Ishikawa (cell line): Measurements from ENCODE around the gene SNX12.

ENCODE experiments used
- CEBPB ChIP-seq: IDR thresholded peaks from 2 replicates; pipeline ENCODE4 v1.6.1; 2012
- CREB1 ChIP-seq: IDR thresholded peaks from 2 replicates; pipeline ENCODE4 v1.6.1; 2012; ENCODE audit warnings: low read depth
- EGR1 ChIP-seq: IDR thresholded peaks from 2 replicates; pipeline ENCODE4 v1.6.1; 2012
- EP300 ChIP-seq: IDR thresholded peaks from 2 replicates; pipeline ENCODE4 v1.6.1; 2012; ENCODE audit warnings: borderline replicate concordance
- FOXM1 ChIP-seq: IDR thresholded peaks from 2 replicates; pipeline ENCODE4 v1.6.1; 2012; ENCODE audit warnings: low read depth, borderline replicate concordance
- NFIC ChIP-seq: IDR thresholded peaks from 2 replicates; pipeline ENCODE4 v1.6.1; 2012
- RAD21 ChIP-seq: IDR thresholded peaks from 2 replicates; pipeline ENCODE4 v1.6.1; 2012; ENCODE audit warnings: low read depth
- TAF1 ChIP-seq: IDR thresholded peaks from 2 replicates; pipeline ENCODE4 v1.6.1; 2012; ENCODE audit warnings: low read depth, mild to moderate bottlenecking
- TCF12 ChIP-seq: IDR thresholded peaks from 2 replicates; pipeline ENCODE4 v1.6.1; 2012; ENCODE audit warnings: low read depth
- TEAD4 ChIP-seq: IDR thresholded peaks from 2 replicates; pipeline ENCODE4 v1.6.1; 2012
- USF1 ChIP-seq: IDR thresholded peaks from 2 replicates; pipeline ENCODE4 v1.6.1; 2012
- YY1 ChIP-seq: IDR thresholded peaks from 2 replicates; pipeline ENCODE4 v1.6.1; 2012; ENCODE audit warnings: low read depth
- ZBTB7A ChIP-seq: IDR thresholded peaks from 2 replicates; pipeline ENCODE4 v1.6.1; 2012; ENCODE audit warnings: low read depth
- TF ChIP-seq, protein P1 (sequence below): IDR thresholded peaks from 2 replicates; pipeline ENCODE4 v1.6.1; 2012
- TF ChIP-seq, protein P2 (sequence below): IDR thresholded peaks from 2 replicates; pipeline ENCODE4 v1.6.1; 2012; ENCODE audit warnings: low read depth, mild to moderate bottlenecking

SNX12 gene

DNA sequence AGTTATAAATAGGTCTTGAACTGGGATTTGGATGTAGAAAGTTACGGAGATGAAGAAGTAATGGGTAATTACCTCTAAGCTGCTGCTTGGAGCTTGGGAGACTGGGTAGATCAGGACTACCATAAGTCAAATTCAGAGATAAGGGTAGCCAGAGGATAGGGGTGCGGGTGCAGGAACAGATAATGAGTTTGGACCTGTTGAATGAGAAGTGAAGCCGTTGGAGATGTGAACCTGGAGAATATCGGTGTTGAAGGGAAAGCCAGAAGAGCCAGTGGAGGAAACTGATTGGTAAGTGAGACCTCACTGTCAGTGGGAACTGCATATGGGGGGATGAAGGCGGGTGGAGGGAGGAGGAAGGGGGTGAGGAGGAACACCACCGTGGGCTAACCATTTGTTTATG, 26.9 kb upstream of the SNX12 start:
- TF ChIP-seq EP300 (no peak), YY1 (no peak), TEAD4 (no peak), CEBPB (no peak), CREB1 (no peak), NFIC (no peak), RAD21 (no peak), TAF1 (no peak), USF1 (no peak), FOXM1 (no peak), EGR1 (no peak), TCF12 (no peak), ZBTB7A (no peak)
- TF ChIP-seq, protein P1, sequence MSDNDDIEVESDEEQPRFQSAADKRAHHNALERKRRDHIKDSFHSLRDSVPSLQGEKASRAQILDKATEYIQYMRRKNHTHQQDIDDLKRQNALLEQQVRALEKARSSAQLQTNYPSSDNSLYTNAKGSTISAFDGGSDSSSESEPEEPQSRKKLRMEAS, result no peak
- TF ChIP-seq, protein P2, sequence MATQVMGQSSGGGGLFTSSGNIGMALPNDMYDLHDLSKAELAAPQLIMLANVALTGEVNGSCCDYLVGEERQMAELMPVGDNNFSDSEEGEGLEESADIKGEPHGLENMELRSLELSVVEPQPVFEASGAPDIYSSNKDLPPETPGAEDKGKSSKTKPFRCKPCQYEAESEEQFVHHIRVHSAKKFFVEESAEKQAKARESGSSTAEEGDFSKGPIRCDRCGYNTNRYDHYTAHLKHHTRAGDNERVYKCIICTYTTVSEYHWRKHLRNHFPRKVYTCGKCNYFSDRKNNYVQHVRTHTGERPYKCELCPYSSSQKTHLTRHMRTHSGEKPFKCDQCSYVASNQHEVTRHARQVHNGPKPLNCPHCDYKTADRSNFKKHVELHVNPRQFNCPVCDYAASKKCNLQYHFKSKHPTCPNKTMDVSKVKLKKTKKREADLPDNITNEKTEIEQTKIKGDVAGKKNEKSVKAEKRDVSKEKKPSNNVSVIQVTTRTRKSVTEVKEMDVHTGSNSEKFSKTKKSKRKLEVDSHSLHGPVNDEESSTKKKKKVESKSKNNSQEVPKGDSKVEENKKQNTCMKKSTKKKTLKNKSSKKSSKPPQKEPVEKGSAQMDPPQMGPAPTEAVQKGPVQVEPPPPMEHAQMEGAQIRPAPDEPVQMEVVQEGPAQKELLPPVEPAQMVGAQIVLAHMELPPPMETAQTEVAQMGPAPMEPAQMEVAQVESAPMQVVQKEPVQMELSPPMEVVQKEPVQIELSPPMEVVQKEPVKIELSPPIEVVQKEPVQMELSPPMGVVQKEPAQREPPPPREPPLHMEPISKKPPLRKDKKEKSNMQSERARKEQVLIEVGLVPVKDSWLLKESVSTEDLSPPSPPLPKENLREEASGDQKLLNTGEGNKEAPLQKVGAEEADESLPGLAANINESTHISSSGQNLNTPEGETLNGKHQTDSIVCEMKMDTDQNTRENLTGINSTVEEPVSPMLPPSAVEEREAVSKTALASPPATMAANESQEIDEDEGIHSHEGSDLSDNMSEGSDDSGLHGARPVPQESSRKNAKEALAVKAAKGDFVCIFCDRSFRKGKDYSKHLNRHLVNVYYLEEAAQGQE, result no peak

DNA sequence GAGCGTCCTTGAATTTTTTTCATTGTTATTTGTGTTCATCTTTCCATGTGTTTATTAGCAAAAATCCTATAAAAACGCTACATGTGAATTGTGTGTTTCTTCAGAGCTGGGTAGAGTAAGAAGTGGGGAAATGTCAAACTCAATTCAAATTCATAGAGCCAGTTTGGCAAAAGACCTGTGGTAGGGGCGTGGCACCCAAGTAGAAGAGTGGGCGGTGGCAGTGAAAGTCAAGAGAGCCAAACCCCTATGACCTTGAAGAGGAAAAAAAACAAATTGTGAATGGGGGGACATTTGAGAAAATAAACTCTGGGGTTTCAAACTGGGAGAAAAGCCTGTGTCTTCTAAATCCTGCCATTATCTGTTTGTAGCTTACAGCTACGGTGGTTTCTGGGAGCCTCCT, 23.1 kb upstream of the SNX12 start:
- no peak for TF ChIP-seq USF1
- TF ChIP-seq TCF12, result no peak
- TF ChIP-seq, protein P1, result no peak
- TF ChIP-seq EP300, result no peak
- no peak for TF ChIP-seq NFIC
- no peak for TF ChIP-seq EGR1
- TF ChIP-seq TEAD4, result no peak
- no peak for TF ChIP-seq FOXM1
- TF ChIP-seq, protein P2, result no peak
- TF ChIP-seq ZBTB7A, result no peak
- TF ChIP-seq RAD21, result no peak
- no peak for TF ChIP-seq YY1
- no peak for TF ChIP-seq CREB1
- no peak for TF ChIP-seq TAF1

- TF ChIP-seq CEBPB (no peak), RAD21 (no peak), TCF12 (no peak), CREB1 (no peak), USF1 (no peak), EP300 (no peak), YY1 (no peak), NFIC (no peak), EGR1 (no peak), TAF1 (no peak), TEAD4 (no peak), ZBTB7A (no peak), FOXM1 (no peak)
- TF ChIP-seq, protein P1, result no peak
- TF ChIP-seq, protein P2, result no peak
These were observed 17.8 kb upstream of the SNX12 start for GRCh38 chrX:71085900-71086299.

DNA sequence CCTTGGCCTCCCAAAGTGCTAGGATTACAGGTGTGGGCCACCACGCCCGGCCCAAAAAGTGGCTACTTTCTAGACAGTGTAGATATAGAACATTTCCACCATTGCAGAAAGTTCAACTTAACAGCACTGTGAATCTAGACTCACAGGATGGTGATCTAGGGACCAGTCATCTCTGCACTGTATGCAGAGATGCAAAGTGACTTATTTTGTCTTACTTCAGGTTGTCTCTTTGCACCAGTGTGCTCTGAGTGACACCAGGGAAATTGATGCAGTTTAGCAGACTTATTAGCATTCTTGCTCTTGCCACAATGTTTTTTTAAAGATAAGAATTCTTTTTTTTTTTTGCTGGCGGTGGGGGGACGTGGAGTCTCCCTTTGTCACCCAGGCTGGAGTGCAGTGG, 14.7 kb upstream of the SNX12 start:
- TF ChIP-seq NFIC (no peak), FOXM1 (no peak), YY1 (no peak), ZBTB7A (no peak), EGR1 (no peak), TEAD4 (no peak), EP300 (no peak), TAF1 (no peak)
- TF ChIP-seq, protein P2, result no peak
